ENCODE results near the gene HIVEP1. TPM values are rescaled to one million over a fixed set of nuclear protein-coding genes. Genes with fewer than 3 reads are reported as not detected.

Gene HIVEP1
- total RNA-seq, result 30.8 TPM

GRCh38 chr6:12012038-12012557, at the start of gene HIVEP1:
HIVEP1 (plus strand) TSS chr6:12012312; CDS start chr6:12015629, 3,317 bp downstream.
- DNase-seq, result no peak

GRCh38 chr6:11963756-11964500, 48.2 kb upstream of the HIVEP1 start:
- DNase-seq, result no peak

- no peak for DNase-seq
These were observed 47.3 kb upstream of the HIVEP1 start for GRCh38 chr6:11964729-11965335.

GRCh38 chr6:11965499-11965898, 46.6 kb upstream of the HIVEP1 start:
- DNase-seq, result no peak

- DNase-seq, result no peak
These were observed 43.8 kb upstream of the HIVEP1 start for GRCh38 chr6:11968241-11968806.

GRCh38 chr6:11969092-11969491, 43.0 kb upstream of the HIVEP1 start:
- DNase-seq, result no peak

GRCh38 chr6:11970114-11970513, 42.0 kb upstream of the HIVEP1 start:
- DNase-seq, result no peak

- DNase-seq, result no peak
These were observed 41.0 kb upstream of the HIVEP1 start for GRCh38 chr6:11971154-11971553.

GRCh38 chr6:11972270-11972669, 39.8 kb upstream of the HIVEP1 start:
- no peak for DNase-seq

- no peak for DNase-seq
These were observed 39.3 kb upstream of the HIVEP1 start for GRCh38 chr6:11972806-11973205.

GRCh38 chr6:11973238-11973637, 38.9 kb upstream of the HIVEP1 start:
- no peak for DNase-seq

GRCh38 chr6:11974089-11974488, 38.0 kb upstream of the HIVEP1 start:
- no peak for DNase-seq

GRCh38 chr6:11975353-11975977, 36.6 kb upstream of the HIVEP1 start:
- no peak for DNase-seq

GRCh38 chr6:11976489-11976888, 35.6 kb upstream of the HIVEP1 start:
- DNase-seq, result no peak

GRCh38 chr6:11977193-11977592, 34.9 kb upstream of the HIVEP1 start:
- no peak for DNase-seq

GRCh38 chr6:11977738-11978137, 34.4 kb upstream of the HIVEP1 start:
- DNase-seq, result no peak

GRCh38 chr6:11978169-11978987, 33.7 kb upstream of the HIVEP1 start:
- DNase-seq, result no peak

- DNase-seq, result no peak
These were observed 32.2 kb upstream of the HIVEP1 start for GRCh38 chr6:11979866-11980265.

- DNase-seq, result no peak
These were observed 28.8 kb upstream of the HIVEP1 start for GRCh38 chr6:11983306-11983705.

- DNase-seq, result no peak
These were observed 24.7 kb upstream of the HIVEP1 start for GRCh38 chr6:11987386-11987785.

GRCh38 chr6:11989386-11989785, 22.7 kb upstream of the HIVEP1 start:
- DNase-seq, result peak; percentile 85

GRCh38 chr6:11992086-11992485, 20.0 kb upstream of the HIVEP1 start:
- no peak for DNase-seq
